Measurements from ENCODE around the gene SLC2A8.

Gene SLC2A8

DNA sequence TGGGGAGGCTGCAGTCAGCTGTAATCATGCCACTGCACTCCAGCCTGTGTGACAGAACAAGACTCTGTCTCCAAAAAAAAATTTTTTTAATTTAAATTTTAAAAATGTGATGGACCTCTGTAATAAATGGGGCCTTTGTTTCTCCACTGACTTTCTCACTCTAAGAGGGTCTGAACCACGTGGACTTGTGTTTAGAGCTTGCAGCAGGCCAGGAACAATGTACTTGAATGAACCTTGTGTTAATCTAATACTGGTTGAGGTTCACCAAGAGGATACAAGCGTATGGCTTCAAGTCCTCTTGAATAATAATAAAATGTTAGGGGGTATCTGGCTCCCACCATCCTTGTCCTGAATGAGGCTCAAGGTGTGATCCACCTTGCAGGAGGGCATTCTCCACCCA, 14.4 kb upstream of the SLC2A8 start:
- no peak for DNase-seq
- no peak for ATAC-seq

DNA sequence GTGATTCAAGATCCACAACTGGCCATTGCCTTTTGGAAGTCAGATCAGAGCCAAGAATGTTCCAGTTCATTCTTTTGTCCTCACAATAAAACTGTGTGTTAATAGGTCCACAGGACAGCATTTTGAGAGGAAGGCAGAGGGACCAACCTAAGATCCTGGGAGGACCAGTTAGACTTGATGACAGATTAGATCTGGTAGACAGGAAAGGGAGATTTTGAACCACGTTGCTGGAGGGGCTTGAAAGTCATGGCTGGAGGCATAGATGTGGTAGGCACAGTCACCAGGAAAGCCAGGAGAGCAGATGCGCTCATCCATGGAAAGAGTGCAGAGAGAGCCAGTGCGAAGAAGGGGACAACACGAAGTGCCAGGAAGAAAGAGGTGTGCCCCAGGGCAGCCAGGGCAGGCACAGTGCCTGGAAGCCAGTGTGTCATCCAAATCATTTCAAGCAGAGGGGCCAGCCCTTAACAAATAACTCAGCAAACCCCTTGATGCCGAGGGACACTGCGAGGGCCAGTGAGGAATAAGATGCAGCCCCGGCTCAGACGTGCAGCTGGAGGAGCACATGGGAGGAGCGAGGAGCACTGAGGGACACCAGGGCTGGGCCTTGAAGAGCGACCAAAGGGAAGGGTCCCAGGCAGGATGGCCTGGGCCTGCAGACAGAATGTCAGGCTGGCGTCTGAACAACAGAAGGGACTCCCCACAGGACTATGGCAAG, 12.8 kb upstream of the SLC2A8 start:
- ATAC-seq (no peak), DNase-seq (no peak)

- no peak for ATAC-seq
- DNase-seq = no peak
Observed at GRCh38 chr9:127384901-127385300, 12.1 kb upstream of the SLC2A8 start.

GRCh38 chr9:127386249-127386648, 10.7 kb upstream of the SLC2A8 start:
- no peak for DNase-seq
- no peak for ATAC-seq

GRCh38 chr9:127386981-127387380, 10.0 kb upstream of the SLC2A8 start:
- DNase-seq = no peak
- no peak for ATAC-seq

- ATAC-seq (peak; percentile 99), DNase-seq (peak; percentile 83)
Observed at GRCh38 chr9:127388037-127388855, 8.7 kb upstream of the SLC2A8 start.

- no peak for ATAC-seq
- DNase-seq = no peak
Observed at GRCh38 chr9:127388856-127389238, 8.1 kb upstream of the SLC2A8 start.

- no peak for ATAC-seq
- DNase-seq = no peak
Observed at GRCh38 chr9:127389381-127390247, 7.4 kb upstream of the SLC2A8 start.

- ATAC-seq = no peak
- no peak for DNase-seq
Observed at GRCh38 chr9:127390248-127390545, 6.8 kb upstream of the SLC2A8 start.

DNA sequence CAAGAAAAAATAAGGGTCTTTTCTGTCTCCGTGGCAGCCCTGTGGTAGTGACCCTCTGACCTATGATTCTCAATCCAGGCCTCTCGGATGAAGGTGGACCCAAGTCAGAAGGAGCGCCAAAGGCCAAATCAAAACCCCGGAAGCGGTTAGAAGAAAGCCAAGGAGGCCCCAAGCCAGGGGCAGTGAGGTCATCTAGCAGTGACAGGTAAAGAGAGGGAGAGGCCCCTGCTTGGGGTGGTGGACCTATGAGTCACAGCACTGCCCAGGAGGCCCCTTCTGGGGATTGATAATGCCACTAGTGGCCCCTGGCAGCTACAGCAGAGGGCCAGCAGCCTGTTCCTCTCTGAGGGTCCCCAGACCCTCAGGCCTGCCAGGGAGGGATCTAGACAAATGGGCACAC, 6.4 kb upstream of the SLC2A8 start:
- ATAC-seq (no peak), DNase-seq (no peak)

DNA sequence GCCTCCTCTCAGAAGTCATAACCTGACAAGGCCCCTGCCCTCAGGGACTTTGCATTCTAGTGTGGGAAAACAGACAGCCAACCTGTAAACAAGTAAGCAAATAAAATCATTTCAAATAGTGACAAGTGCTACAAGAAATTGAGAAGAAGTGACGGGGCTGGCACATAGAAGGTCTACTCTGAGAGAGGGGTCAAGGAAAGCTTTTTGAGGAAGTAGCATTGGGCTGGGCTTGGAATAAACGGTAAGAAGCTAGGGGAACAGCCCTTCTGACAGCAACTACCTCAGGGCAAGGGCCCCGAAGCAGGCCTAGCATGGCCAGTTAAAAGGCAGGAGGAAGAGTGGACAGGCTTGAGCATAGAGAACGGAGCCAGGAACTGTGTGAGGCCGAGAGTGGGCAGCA, 4.8 kb upstream of the SLC2A8 start:
- DNase-seq (no peak), ATAC-seq (no peak)

- DNase-seq (no peak), ATAC-seq (no peak)
Observed at GRCh38 chr9:127392976-127393375, 4.0 kb upstream of the SLC2A8 start.

DNA sequence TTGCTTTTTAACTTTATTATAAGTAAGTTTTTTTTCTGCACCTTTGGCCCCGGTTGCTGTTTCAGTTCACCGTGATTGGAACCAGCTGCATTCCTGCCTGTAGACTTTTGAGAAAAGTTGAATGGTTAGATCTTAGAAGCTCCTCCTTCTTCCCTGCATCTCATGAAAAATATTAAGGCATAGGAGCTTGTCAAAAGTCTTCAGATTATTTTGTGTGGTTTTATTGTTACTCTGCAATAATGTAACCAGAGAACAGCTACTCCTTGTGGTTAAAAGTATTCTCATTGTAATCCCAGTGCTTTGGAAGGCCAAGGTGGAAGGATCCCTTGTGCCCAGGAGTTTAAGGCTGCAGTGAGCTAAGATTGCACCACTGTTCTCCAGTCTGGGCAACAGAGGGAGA, 3.3 kb upstream of the SLC2A8 start:
- ATAC-seq = no peak

GRCh38 chr9:127395497-127396252, 1.3 kb upstream of the SLC2A8 start:
- ATAC-seq (no peak), DNase-seq (no peak)

More for the DNA sequence above, 3.3 kb upstream of the SLC2A8 start:
- no peak for DNase-seq

- no peak for DNase-seq
- ATAC-seq = no peak
Observed at GRCh38 chr9:127396253-127396807, 639 bp upstream of the SLC2A8 start.

DNA sequence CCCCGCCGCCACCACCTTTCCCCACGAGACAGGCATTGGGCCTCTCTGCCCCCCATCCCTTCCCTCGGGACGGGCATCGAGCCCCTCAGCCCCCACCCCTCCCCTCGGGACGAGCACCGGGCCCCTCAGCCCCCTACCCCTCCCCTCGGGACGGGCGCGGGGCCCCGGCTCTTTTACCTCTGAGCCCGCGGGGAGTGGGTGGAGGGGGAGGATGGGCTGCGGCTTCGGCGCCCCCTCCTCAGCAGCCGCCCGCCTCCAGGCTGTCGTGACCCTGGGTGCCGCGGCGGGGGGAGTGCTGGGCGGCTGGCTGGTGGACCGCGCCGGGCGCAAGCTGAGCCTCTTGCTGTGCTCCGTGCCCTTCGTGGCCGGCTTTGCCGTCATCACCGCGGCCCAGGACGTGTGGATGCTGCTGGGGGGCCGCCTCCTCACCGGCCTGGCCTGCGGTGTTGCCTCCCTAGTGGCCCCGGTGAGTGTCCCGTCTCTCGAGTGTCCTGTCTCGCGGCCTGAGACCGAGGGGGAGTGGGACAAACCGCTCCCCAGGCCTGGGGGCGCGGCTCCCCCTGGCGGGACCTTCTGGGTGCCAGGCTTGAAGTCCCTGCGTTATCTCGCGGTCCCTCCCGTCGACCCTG, 791 bp downstream of the SLC2A8 start:
- DNase-seq = peak; percentile 52

GRCh38 chr9:127398275-127398647, 1.3 kb downstream of the SLC2A8 start:
- ATAC-seq (no peak), DNase-seq (no peak)

More for the DNA sequence above, 791 bp downstream of the SLC2A8 start:
- ATAC-seq = no peak

GRCh38 chr9:127398715-127399400, 1.9 kb downstream of the SLC2A8 start:
- DNase-seq = no peak
- no peak for ATAC-seq

- ATAC-seq (no peak), DNase-seq (no peak)
Observed at GRCh38 chr9:127399736-127400269, 2.8 kb downstream of the SLC2A8 start.

DNA sequence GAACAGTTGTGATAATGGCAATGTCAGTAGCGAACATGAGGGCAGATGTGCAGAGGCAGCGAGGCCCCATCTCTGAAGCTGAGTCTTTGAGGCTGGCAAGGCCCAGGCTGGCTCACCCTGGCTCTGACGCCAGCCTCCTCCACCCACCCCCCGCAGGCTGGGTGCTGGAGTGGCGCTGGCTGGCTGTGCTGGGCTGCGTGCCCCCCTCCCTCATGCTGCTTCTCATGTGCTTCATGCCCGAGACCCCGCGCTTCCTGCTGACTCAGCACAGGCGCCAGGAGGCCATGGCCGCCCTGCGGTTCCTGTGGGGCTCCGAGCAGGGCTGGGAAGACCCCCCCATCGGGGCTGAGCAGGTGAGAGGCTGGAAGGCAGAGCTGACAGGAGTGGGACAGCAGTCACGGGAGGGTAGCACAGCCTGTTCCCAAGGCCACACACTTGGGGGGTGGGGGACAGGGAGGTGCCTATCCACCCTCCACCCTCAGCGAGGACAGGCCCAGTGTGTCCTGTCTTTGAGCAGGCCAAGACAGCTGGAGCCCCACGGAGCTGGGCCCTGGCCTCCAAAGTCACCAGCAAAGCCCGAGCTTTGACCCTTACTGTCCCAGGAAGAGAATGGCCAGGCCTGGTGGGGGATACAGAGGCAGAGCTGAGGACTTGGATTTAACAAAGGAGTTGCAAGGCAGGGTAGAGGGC, 5.6 kb downstream of the SLC2A8 start:
- DNase-seq (no peak), ATAC-seq (no peak)

Data from stimulated activated naive CD8-positive, alpha-beta T cell treated with anti-CD3 and anti-CD28 coated beads, Interleukin-15, Interleukin-2, amounts not matched to agents 100 U/mL and 50 U/mL, for 24 hours (primary cell).